Epithelial cell of prostate (primary cell): Measurements from ENCODE around the gene PCNX2.
"Not testable (repeated sequence)": the region's sequence is repeated elsewhere in the genome, so short reads cannot be mapped to it uniquely, and the experiment has no call there.

Source experiments
- DNase-seq: peaks from one replicate; pipeline ENCODE4 v3.0.0-alpha.2; 2011; ENCODE audit warnings: low read depth, low spot score
- H3K27ac ChIP-seq: fragments of 450-650 bp; 2 replicates; pipeline ENCODE4 v1.5.1; 2017; ENCODE audit warnings: mild to moderate bottlenecking

Gene PCNX2

DNA sequence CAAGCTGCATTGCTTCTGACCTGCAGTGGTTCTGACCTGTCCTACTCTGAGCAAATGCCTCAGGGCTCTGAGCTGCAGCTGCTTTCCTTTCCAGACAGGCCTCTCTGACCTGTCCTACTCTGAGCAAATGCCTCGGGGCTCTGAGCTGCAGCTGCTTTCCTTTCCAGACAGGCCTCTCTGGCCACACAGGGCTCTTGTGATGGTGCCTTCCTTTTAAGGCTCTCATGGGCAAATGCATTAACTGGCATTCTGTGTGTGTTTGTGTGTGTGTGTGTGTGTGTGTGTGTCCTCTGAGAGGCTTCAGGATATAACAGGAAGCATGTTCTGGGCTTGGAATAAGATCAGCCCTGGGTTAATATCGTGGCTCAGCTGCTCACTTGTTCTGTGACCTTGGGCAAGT lies 213.8 kb downstream of the PCNX2 start:
- H3K27ac ChIP-seq: no peak overlapping the region
- DNase-seq: no peak

DNA sequence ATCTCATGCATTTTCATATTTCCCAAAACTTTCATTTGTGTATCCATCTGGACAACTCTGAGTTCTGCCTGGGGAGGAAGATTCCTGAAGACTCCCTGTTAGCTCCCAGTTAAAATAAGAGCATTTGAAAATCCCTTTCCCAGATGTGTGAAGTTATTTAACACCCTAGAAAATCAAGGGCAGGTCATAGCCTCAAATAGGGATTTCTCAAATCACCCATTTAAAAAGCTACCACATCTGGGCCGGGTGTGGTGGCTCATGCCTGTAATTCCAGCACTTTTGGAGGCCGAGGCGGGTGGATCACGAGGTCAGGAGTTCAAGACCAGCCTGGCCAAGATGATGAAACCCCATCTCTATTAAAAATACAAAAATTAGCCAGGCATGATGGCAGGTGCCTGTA lies 214.7 kb downstream of the PCNX2 start:
- DNase-seq, H3K27ac ChIP-seq: not testable (repeated sequence)

DNA sequence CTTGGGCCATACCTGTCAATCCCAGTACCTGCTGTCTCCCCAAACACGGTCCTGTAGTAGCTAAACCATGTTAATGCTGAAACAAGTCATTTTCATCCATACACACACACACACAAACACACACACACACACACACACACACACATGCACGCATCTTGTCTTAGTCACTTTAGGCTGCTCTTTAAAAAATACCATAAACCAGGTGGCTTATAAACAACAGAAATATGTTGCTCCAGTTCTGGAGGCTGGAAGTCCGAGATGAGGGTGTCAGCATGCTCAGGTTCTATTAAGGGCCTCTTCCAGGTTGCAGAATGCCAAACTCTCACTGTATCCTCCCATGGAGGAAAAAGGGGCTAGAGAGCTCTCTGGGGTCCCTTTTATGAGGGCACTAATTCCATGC lies 215.2 kb downstream of the PCNX2 start:
- DNase-seq: no peak
- H3K27ac ChIP-seq: no peak overlapping the region

DNA sequence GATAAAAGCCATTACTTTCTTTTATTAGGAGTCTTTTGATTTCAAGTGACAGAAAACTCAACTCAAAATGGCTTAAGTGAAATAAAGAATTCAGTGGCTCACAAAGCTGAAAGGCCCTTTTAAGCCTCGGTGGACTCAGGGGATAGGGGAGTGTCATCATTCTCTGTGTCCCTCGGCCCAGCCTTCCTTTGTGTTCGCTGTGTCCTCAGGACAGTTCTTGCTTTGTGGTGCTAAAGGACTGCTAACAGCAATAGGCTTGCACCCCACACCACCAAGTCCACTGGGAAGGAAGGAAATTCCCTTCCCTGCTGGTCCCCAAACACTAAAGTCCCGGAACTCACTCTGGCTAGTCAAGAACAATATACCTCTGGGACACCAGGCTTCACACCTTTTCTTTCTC lies 216.0 kb downstream of the PCNX2 start:
- DNase-seq: no peak

DNA sequence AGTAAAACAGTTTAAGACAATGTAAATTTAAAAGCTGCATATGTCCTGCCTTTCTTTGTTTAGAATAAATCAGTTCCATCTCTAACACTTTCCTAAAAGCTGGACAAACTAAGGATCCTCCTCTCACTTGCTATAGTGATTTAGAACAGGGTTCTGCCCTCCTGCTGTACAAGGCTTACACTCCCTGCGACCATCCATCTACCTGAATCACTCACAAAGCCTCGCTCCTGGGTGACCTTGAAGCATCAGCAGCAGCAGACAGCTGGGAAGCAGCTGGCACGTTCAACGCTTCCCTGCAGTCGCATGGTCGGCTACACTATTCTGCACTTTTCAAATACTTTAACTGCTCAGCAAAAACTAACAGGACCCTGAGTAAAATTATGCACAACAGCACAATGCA lies 217.1 kb downstream of the PCNX2 start:
- no peak for DNase-seq
- no peak overlapping the region for H3K27ac ChIP-seq

More for the DNA sequence above, 216.0 kb downstream of the PCNX2 start:
- no peak overlapping the region for H3K27ac ChIP-seq

DNA sequence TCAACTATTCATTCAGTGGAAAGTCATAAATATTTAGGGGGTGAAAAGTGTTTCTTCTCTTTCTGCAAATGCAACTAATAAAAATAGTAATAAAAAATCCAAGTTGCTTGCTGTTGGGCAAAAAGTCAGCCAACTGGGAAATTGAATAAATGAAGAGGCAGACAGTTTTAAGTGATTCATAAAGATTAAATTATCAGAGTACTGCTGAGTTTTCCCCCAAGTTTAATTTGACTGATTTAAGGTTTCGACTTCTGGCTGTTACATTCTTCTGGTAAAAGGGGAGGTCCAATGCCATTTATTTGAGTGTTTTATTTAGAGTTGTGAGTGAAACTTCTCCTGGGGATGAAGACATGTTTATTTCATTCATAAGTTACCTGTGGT lies 219.6 kb downstream of the PCNX2 start:
- DNase-seq: no peak
- H3K27ac ChIP-seq: no peak overlapping the region

DNA sequence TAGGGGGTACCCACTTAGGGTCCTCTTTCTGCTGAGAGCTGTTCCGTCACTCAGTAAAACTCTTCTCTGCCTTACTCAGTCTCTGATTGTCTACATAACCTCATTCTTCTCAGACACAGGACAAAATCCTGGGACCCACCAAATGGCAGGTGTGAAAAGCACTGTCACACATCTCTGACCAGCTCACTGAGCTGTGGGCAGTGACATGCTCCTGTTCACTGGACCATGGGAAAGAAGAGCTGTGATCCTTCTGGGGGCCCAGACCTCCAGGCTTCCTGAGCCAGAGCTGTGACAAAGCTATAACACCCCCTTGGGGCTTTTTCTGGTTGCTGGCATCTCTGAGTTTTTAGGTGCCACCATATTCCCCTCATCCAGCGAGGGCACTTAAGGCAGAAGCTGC lies 229.4 kb downstream of the PCNX2 start:
- H3K27ac ChIP-seq: no peak overlapping the region
- DNase-seq: no peak

DNA sequence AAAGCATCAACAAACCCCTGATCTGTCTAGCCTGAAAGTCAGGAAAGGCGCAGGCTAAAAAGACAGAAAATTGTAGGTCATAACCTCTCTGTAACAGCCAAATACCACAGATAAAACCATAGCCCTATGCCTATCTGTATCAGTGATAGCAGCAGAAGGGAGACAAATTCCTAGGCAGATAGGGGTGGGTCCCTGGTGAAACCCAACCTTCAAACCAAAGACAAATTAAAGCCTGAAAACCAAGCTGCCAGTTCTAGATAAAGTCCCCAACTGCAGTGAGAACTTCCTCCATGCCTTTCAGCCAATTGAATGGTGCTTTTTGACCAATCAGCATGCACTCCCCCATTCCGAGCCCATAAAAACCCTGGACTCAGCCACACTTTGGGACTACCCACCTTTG lies 229.8 kb downstream of the PCNX2 start:
- no peak for DNase-seq
- no peak overlapping the region for H3K27ac ChIP-seq

DNA sequence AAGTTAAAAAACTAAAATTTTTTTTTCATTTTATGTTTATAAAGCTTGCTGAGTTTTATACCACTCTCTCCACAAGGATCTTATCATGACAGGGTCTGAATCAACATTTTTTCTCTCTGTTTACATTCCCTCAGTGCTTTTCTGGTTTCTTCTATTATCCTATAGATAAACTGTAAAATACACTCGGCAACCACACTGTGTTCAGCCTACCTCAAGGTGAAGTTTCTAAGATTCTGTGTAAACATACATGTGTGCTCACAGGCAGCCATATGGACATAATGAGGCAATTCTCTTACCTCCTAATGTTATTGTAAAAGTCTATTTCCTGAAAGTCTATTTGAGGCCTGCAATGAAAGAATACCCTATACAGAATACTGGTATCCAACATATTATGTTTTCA lies 230.5 kb downstream of the PCNX2 start:
- DNase-seq: no peak
- H3K27ac ChIP-seq: no peak overlapping the region

DNA sequence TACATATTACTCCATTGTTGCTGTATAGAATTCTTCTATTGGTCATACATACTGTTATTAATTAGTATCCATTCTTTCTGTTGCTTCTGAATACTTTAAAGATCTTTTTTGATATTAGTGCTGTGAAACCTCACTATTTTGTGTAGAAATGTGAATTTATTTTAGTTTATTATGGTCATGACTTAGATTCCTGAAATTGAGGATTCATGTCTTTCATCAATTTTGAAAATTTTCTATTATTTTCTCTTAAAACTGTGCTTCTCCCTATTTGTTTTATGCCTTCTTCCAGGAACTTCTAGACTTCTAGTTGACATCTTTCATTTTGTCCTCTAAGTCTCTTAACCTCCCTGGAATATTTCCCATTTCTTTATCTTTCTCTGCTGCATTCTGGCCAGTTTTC lies 232.1 kb downstream of the PCNX2 start:
- DNase-seq: no peak
- no peak overlapping the region for H3K27ac ChIP-seq

DNA sequence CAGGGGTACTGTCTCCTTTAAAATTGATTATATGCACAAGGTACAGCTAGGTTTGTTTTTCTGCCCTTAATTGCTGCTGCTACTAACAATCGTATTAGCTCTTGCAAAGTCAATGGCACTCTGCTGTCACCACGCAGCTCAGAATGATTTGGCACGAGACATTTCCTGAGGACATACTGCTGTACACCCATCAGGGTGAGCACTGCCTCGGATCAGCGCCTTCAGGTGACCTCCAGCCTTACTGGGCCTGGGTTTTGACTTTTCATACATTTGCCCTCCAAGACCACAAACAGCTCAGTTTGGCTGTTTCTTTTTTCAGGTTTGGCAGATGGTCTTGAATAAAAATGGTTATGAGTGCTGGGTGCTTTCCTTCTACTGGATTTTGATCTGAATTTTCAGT lies 234.3 kb downstream of the PCNX2 start:
- H3K27ac ChIP-seq: no peak overlapping the region
- DNase-seq: no peak

DNA sequence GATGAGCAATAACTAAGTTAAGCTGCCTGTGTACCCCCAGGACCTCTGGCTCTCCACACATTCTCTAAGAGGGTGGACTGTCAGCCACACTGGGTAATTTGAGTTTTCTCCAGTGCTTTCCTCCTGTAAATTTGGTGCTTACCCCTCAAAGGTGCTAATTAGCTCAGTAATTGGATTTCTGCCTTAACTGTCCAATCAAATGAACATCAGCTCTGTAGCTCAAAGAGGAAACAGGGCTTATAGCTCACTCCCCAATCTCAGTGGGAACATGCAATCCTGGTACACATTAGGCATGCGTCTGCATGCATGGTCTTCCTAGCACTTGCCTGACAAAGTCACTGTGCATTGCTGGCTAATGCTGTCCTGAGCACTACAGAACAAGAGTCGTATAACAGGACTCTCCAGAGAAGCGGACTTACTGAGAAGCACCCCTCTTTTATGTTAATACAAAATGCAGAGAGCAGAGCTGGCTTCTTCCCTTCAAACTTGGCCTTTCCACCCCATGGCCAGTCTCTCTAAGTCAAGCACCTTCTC lies 235.0 kb downstream of the PCNX2 start:
- DNase-seq: no peak
- H3K27ac ChIP-seq: no peak overlapping the region

DNA sequence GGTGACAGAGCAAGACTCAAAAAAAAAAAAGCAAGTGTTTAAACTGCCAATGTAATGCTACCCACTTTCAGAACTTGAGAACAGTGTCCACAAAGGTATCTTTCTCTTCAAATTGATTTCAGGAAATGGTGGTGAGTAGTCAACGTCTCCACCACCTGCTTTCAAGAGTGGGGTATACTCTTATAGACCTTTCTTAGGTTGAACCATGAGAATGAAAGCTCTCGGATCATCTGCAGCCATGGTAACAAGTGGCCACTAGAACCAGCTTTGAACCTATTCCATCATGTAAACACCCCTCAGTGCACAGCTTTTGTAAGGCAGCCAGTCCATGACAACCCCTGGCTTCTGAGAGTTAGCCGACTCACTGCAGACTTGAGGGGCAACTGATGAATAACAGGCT lies 237.7 kb downstream of the PCNX2 start:
- H3K27ac ChIP-seq: no peak overlapping the region
- DNase-seq: no peak

DNA sequence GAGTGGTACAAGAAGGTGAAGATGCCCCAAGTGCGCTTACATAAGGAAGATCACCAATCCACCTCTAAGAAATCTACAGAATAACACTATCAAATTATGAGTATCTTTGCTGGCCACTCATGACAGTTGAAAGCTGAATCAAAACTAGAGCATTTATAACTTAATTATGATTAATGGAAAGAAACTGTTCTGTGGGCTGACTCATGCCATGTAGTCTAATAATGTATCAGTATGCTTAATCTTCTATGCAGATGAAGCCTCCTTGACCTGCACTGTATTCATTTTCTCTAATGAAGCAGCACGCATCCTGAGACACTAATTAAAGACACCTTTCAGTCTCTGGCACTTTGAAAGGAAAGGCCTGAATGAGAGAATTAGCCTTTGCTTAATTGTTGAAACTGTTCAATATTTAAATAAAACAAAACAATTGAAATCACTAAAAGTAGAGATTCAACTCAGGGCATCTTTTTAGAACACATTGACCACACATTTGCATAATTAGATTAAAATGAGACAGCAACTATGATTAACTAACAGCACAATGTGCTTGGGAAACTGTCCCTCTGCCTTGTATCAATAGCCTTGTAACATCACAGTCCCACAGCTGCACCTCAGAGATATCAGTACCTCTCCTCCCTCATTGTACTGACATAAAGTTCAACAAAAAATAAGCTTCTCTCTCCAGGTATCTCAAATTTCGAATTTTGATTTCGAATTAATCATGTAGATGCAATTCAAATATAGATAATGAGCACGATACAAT lies 239.5 kb downstream of the PCNX2 start:
- no peak for DNase-seq
- H3K27ac ChIP-seq: no peak overlapping the region

DNA sequence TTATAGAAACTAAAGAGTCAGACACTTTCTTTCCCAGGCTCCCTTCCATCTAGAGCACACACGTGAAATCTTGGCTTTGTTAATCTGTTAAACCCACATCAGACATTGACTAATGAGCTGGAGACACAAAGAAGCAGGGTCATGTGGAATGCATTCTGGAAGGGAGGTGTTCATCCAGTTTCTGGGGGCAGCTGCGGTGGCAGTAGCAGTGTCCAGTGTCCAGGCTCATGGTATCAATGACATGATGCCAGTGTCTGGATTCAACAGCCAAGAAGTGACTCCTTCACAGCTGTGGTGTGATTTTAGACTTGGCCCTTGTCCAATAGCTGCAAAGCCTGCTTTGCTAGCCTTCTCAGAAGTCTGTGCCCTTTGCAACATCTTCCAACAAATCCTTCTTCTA lies 249.9 kb downstream of the PCNX2 start:
- H3K27ac ChIP-seq: no peak overlapping the region
- no peak for DNase-seq

DNA sequence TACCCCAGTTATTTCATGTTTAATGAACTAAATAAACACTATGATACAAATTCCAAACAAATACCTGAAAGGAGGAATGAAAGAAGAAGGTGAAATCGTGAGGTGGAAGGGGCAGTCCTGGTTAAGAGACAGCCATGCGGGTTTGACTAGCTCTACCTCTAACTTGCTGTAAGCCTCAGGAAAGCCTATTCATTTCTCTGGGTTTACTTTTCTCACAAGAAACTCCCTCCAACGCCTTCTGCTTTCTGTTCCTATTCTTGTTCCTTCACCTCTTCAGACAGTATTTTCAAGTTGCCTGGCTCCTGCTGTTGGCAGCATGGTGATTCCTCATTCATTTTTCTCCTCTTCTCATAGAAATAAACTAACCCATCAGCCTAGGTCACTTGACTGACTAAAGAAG lies 252.7 kb downstream of the PCNX2 start:
- no peak overlapping the region for H3K27ac ChIP-seq
- DNase-seq: no peak

DNA sequence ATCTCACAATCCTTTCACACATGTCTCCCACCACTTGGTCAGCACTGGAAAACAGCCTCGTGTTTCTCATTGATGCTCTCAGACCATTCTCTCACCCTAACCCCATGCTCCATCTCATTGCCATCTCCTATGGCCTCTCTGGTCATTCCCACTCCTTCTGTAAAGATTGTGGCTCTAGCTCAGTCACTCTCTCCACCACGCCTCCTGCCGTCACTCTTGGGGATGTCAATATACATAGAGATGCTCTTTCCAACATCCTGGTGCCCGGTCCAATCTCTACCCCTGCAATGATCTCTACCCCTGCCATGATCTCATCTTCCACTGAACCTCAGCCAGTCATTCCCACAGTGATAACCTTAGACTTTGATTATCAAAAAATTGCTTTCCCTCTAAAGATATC lies 255.0 kb downstream of the PCNX2 start:
- DNase-seq: no peak
- H3K27ac ChIP-seq: no peak overlapping the region

DNA sequence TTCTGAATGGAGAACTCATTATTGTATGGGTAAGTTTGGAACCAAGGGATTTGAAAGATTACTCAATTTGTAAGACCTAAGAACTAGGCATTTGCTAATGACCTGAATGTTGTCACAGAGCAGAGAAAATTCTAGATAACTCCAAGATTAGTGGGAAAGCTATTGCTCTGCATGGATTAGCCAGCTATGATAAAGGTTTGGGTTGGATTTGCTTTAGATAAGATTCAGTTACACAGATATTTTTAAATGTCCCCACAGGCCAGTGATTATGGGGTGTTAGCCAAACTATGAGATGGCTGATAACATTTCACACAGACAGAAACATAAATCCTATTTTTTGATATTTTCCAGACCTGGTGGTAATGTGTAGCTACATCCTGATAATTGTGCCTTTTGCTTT lies 256.9 kb downstream of the PCNX2 start:
- H3K27ac ChIP-seq: no peak overlapping the region
- no peak for DNase-seq

DNA sequence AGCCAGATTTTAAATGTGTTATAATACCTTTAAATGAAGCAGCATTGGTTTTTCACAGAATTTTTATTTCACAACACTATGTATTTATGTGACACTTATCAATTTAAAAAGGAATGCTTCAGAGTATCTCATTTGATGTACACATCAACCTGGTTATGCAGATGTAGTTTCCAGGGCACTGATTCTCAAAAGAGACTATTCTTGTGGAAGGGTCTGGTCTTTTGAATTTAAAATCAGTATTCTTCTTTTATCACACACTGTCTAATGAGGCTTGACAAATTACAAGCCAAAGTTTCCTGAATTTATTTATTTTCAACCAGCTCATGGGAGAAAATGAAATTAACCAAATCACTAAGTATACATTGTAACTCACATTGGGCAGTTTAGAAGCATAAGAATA lies 257.7 kb downstream of the PCNX2 start:
- H3K27ac ChIP-seq: no peak overlapping the region
- no peak for DNase-seq

DNA sequence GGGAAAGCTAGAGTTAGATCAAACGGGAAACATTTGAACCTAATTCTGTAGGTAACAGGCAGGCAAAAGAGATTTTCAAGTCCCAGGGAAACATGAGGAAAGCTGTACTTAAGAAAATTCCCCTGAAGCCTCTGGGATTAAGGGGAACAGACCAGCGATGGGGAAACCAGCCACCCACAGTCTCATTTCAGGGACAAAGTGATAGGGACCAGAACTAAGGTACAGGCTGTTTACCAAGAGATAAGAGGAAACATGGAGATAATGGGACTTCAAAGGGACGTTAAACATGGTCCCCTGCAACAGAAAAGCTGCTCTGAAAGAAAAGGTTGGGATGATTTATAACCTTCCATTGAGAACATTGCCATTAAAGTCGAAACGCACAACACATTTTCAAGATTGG lies 260.7 kb downstream of the PCNX2 start:
- DNase-seq: no peak
- no peak overlapping the region for H3K27ac ChIP-seq

DNA sequence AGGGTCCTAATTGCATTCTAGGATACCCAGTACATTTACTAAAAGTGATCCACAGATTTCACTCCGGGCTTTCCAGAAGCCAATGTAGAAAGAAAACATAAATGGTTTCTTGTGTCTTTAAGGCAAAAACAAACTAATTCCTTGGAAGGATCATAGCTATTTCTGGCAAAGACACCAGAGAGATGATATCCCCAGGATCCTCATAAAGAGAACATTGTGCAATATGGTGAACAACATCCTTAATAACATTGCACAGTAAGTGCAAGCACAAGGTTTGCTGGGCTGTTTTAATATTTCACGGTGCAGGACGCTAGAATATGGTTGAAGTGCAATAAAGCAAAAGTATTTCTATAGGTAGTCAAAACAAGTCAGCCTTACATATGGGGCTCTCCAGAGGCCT lies 262.2 kb downstream of the PCNX2 start:
- no peak for DNase-seq
- H3K27ac ChIP-seq: no peak overlapping the region

DNA sequence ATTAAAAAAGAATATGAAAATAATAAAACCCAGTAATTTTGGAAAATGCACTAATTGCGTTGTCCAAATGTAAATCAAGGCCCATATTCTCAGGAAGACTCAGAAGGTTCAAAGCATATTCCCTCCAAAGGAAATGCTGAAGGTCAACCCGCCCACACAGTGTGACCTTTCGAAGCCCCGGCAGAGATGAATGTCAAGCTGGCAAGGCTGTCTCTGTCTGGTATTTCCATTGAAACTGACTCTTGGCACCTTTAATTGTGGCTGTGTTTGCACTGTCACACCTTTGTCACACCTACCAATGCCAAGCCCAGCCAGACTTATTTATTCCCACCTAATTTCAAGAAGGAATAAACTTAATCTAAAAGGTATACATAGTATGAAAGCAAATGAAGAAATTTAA lies 262.6 kb downstream of the PCNX2 start:
- no peak for DNase-seq
- no peak overlapping the region for H3K27ac ChIP-seq
